Measurements from ENCODE around the gene FIG4. TPM values are rescaled to one million over a fixed set of nuclear protein-coding genes. Genes with fewer than 3 reads are reported as not detected.
"Not testable (repeated sequence)": the region's sequence is repeated elsewhere in the genome, so short reads cannot be mapped to it uniquely, and the experiment has no call there.

The FIG4 gene
- total RNA-seq, 2 experiments from 2014 or later, result 13.1 to 14.3 TPM

DNA sequence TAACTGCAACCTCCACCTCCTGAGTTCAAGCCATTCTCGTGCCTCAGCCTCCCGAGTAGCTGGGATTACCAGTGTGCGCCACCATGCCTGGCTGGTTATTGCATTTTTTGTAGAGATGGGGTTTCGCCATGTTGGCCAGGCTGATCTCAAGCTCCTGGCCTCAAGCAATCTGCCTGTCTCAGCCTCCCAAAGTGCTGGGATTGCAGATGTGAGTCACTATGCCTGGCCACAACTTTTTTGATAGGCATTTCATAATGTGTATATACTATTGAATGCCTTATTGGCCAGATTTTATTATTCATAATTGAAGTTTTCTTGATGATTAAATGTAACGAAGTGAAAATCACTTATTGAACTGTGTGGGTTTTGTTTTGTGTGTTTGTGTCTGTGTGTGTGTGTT lies 27.9 kb downstream of the FIG4 start:
- ChIA-PET CTCF (interaction anchor here (1.2 kb wide), 1 partner anchor 15 kb away, joined by 3 read pairs; no protein-coding TSS in a partner anchor), POLR2A (no interaction called here)
- H3K27me3 Mint-ChIP-seq, result no peaks in the 10 kb centered on the region
- intact Hi-C loops (cut with micrococcal nuclease), result no loop called here
- no peak overlapping the region for H3K27ac Mint-ChIP-seq
- no peak for DNase-seq
- no peaks in the 10 kb centered on the region for H3K4me1 Mint-ChIP-seq (ENCODE audit: low read depth)
- H3K9me3 Mint-ChIP-seq, result no peaks in the 10 kb centered on the region
- no peak for TF ChIP-seq CTCF (IDR thresholded peaks at IDR 0.05)
- H3K36me3 Mint-ChIP-seq (ENCODE audit: low read depth), result peaks cover 13% of the 10 kb centered on the region
- no peak overlapping the region for H3K4me3 Mint-ChIP-seq
- no peak for ATAC-seq

DNA sequence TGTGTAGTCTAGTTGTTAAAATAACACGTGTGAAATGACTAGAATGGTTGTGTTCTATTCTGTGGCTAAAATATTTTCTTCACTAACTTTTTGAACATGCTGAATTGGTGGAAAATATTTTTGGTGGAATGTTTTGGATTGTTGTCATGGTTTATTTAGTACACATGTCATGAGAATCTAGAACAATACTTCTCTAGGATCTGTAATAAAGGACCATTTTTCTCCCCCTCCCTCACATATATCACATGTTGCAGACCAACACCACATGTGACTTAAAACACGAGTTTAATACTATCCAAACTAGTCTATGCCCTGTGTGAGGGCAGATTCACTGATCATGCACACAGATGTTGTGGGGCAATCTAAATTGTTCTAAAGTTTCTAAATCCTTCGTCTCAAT lies 29.2 kb downstream of the FIG4 start:
- H3K27ac Mint-ChIP-seq, result no peak overlapping the region
- H3K36me3 Mint-ChIP-seq (ENCODE audit: low read depth), result peaks cover 23% of the 10 kb centered on the region
- intact Hi-C loops (cut with micrococcal nuclease), result no loop called here
- no peak overlapping the region for H3K4me3 Mint-ChIP-seq
- no peaks in the 10 kb centered on the region for H3K4me1 Mint-ChIP-seq (ENCODE audit: low read depth)
- CTCF ChIA-PET, result interaction anchor here (1.3 to 2.7 kb wide), 2 partner anchors 15 to 319 kb away, joined by 3 to 11 read pairs; no protein-coding TSS in a partner anchor
- POLR2A ChIA-PET, result no interaction called here
- TF ChIP-seq CTCF (IDR thresholded peaks at IDR 0.05), result no peak
- no peaks in the 10 kb centered on the region for H3K27me3 Mint-ChIP-seq
- DNase-seq (no peak), ATAC-seq (no peak)
- peaks cover 3% of the 10 kb centered on the region for H3K9me3 Mint-ChIP-seq

GRCh38 chr6:109722011-109722410 lies 30.9 kb downstream of the FIG4 start:
- intact Hi-C loops (cut with micrococcal nuclease), result no loop called here
- ChIA-PET POLR2A (no interaction called here), CTCF (interaction anchor here (0.8 to 2.7 kb wide), 3 partner anchors 11 to 318 kb away, joined by 3 to 11 read pairs (median 3); no protein-coding TSS in a partner anchor)
- no peak for DNase-seq
- Mint-ChIP-seq H3K9me3 (peaks cover 3% of the 10 kb centered on the region), H3K27me3 (no peaks in the 10 kb centered on the region), H3K27ac (no peak overlapping the region), H3K4me3 (no peak overlapping the region), H3K4me1 (ENCODE audit: low read depth) (no peaks in the 10 kb centered on the region), H3K36me3 (ENCODE audit: low read depth) (peaks cover 29% of the 10 kb centered on the region)
- no peak for TF ChIP-seq CTCF (IDR thresholded peaks at IDR 0.05)
- ATAC-seq, result no peak

GRCh38 chr6:109722564-109723254 lies 31.6 kb downstream of the FIG4 start:
- Mint-ChIP-seq H3K27me3 (no peaks in the 10 kb centered on the region), H3K4me1 (ENCODE audit: low read depth) (no peaks in the 10 kb centered on the region), H3K27ac (no peak overlapping the region), H3K9me3 (peaks cover 3% of the 10 kb centered on the region), H3K4me3 (no peak overlapping the region), H3K36me3 (ENCODE audit: low read depth) (peaks cover 27% of the 10 kb centered on the region)
- DNase-seq (no peak), ATAC-seq (no peak)
- POLR2A ChIA-PET, result interaction anchor here (0.6 kb wide), 1 partner anchor 387 kb away, joined by 3 read pairs; no protein-coding TSS in a partner anchor
- intact Hi-C loops (cut with micrococcal nuclease), result no loop called here
- CTCF ChIA-PET, result interaction anchor here (1.3 to 2.7 kb wide), 2 partner anchors 11 to 317 kb away, joined by 3 to 11 read pairs; no protein-coding TSS in a partner anchor
- TF ChIP-seq CTCF (IDR thresholded peaks at IDR 0.05), result no peak

- H3K27me3 Mint-ChIP-seq; CTCF ChIA-PET; H3K27ac Mint-ChIP-seq; H3K4me3 Mint-ChIP-seq; intact Hi-C loops (cut with micrococcal nuclease); POLR2A ChIA-PET; DNase-seq; H3K9me3 Mint-ChIP-seq; H3K4me1 Mint-ChIP-seq (ENCODE audit: low read depth); ATAC-seq: not testable (repeated sequence)
- peaks cover 23% of the 10 kb centered on the region for H3K36me3 Mint-ChIP-seq (ENCODE audit: low read depth)
Observed at GRCh38 chr6:109725250-109725649, 34.2 kb downstream of the FIG4 start.

Data from activated CD8-positive, alpha-beta T cell treated with anti-CD3 and anti-CD28 coated beads for 36 hours (primary cell).